ENCODE data around the gene SDHAF2.
"Not testable (repeated sequence)": the region's sequence is repeated elsewhere in the genome, so short reads cannot be mapped to it uniquely, and the experiment has no call there.

The SDHAF2 gene

GRCh38 chr11:61460986-61461385, 31.1 kb downstream of the SDHAF2 start:
- H3K4me3 ChIP-seq = no peak overlapping the region
- no peak overlapping the region for H3K27ac ChIP-seq
- no peak for DNase-seq (ENCODE audit: low spot score)
- no peak for TF ChIP-seq CTCF (IDR thresholded peaks at IDR 0.05)

- DNase-seq (ENCODE audit: low spot score); H3K27ac ChIP-seq; H3K4me3 ChIP-seq: not testable (repeated sequence)
Observed at GRCh38 chr11:61467602-61468001, 37.7 kb downstream of the SDHAF2 start.

- TF ChIP-seq CTCF (IDR thresholded peaks at IDR 0.05) = no peak
- H3K4me3 ChIP-seq = no peak overlapping the region
- no peak for DNase-seq (ENCODE audit: low spot score)
- no peak overlapping the region for H3K27ac ChIP-seq
Observed at GRCh38 chr11:61468002-61468401, 38.1 kb downstream of the SDHAF2 start.

- TF ChIP-seq CTCF (IDR thresholded peaks at IDR 0.05) = no peak
- DNase-seq (ENCODE audit: low spot score) = peak; percentile 88
- H3K27ac ChIP-seq = peak overlapping the region; percentile 83
- H3K4me3 ChIP-seq = no peak overlapping the region
Observed at GRCh38 chr11:61472282-61472681, 42.4 kb downstream of the SDHAF2 start.

GRCh38 chr11:61472868-61473267, 42.9 kb downstream of the SDHAF2 start:
- TF ChIP-seq CTCF (IDR thresholded peaks at IDR 0.05) = no peak
- DNase-seq (ENCODE audit: low spot score) = no peak
- Histone ChIP-seq H3K27ac (peak overlapping the region; percentile 81 to 83), H3K4me3 (no peak overlapping the region)

- TF ChIP-seq CTCF (IDR thresholded peaks at IDR 0.05) = no peak
- Histone ChIP-seq H3K4me3 (no peak overlapping the region), H3K27ac (peak overlapping the region; percentile 71 to 83)
- DNase-seq (ENCODE audit: low spot score) = no peak
Observed at GRCh38 chr11:61473370-61474012, 43.6 kb downstream of the SDHAF2 start.

GRCh38 chr11:61474013-61474643, 44.2 kb downstream of the SDHAF2 start:
- no peak for TF ChIP-seq CTCF (IDR thresholded peaks at IDR 0.05)
- no peak for DNase-seq (ENCODE audit: low spot score)
- Histone ChIP-seq H3K4me3 (no peak overlapping the region), H3K27ac (peak overlapping the region in 1 of 2 donors; percentile 71)
